Epithelial cell of esophagus (primary cell): ENCODE results near the gene SH3GL3.

Source experiments
- DNase-seq: peaks from one replicate; pipeline ENCODE4 v3.0.0; 2010; ENCODE audit warnings: low read depth
- H3K4me3 ChIP-seq: 2 replicates; pipeline ENCODE4 v1.5.1; 2011; ENCODE audit warnings: mild to moderate bottlenecking, low read length, control low read depth
- TF ChIP-seq, protein P1 (sequence below): IDR thresholded peaks from 2 replicates; pipeline ENCODE4 v1.5.1; 2011; ENCODE audit warnings: low read depth, mild to moderate bottlenecking, low read length, control low read depth, inconsistent platforms; ENCODE audit not compliant: insufficient read depth; ENCODE audit errors: missing control alignments

SH3GL3 gene

DNA sequence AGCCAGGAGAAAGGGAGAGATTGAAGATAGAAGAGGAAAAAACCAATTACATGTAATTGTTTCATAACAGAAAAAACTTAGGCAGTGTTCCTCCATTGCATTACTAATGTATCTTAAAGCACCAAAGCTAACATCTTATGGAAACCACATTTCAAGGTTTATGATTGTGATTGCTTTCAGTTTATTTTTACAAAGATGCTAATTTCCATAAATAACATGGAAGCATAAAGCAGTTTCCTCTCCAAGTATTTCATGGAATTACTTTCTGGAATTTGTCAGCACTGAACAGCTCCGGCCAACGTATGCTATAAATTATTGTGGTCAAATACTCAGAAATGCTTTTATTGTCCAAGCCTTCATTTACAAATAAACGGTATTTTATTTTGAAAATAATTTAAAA is 218.3 kb downstream of the SH3GL3 start:
- no peak overlapping the region for H3K4me3 ChIP-seq
- TF ChIP-seq, protein P1, sequence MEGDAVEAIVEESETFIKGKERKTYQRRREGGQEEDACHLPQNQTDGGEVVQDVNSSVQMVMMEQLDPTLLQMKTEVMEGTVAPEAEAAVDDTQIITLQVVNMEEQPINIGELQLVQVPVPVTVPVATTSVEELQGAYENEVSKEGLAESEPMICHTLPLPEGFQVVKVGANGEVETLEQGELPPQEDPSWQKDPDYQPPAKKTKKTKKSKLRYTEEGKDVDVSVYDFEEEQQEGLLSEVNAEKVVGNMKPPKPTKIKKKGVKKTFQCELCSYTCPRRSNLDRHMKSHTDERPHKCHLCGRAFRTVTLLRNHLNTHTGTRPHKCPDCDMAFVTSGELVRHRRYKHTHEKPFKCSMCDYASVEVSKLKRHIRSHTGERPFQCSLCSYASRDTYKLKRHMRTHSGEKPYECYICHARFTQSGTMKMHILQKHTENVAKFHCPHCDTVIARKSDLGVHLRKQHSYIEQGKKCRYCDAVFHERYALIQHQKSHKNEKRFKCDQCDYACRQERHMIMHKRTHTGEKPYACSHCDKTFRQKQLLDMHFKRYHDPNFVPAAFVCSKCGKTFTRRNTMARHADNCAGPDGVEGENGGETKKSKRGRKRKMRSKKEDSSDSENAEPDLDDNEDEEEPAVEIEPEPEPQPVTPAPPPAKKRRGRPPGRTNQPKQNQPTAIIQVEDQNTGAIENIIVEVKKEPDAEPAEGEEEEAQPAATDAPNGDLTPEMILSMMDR: no peak
- no peak for DNase-seq
